ENCODE results near the gene NPHP1.

NPHP1 gene

DNA sequence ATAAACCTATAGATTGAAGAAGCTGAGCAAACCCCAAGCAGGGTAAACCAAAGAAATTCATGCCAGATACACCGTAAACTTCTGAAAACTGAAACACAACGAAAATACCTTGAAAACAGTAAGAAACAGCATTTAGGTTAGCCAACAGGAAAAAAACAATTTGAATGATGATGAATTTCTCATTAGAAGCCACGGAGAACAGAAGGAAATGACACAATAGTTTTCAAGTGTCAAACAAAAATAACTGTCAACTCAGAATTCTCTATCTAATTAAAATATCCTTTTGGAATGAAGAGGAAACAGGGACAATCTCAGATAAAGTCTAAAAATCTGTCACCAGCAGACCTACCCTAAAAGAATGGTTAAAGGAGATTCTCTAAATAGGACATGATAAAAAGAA, 51.9 kb downstream of the NPHP1 start:
- TF ChIP-seq, protein P1, sequence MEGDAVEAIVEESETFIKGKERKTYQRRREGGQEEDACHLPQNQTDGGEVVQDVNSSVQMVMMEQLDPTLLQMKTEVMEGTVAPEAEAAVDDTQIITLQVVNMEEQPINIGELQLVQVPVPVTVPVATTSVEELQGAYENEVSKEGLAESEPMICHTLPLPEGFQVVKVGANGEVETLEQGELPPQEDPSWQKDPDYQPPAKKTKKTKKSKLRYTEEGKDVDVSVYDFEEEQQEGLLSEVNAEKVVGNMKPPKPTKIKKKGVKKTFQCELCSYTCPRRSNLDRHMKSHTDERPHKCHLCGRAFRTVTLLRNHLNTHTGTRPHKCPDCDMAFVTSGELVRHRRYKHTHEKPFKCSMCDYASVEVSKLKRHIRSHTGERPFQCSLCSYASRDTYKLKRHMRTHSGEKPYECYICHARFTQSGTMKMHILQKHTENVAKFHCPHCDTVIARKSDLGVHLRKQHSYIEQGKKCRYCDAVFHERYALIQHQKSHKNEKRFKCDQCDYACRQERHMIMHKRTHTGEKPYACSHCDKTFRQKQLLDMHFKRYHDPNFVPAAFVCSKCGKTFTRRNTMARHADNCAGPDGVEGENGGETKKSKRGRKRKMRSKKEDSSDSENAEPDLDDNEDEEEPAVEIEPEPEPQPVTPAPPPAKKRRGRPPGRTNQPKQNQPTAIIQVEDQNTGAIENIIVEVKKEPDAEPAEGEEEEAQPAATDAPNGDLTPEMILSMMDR (IDR thresholded peaks at IDR 0.05), result no peak

DNA sequence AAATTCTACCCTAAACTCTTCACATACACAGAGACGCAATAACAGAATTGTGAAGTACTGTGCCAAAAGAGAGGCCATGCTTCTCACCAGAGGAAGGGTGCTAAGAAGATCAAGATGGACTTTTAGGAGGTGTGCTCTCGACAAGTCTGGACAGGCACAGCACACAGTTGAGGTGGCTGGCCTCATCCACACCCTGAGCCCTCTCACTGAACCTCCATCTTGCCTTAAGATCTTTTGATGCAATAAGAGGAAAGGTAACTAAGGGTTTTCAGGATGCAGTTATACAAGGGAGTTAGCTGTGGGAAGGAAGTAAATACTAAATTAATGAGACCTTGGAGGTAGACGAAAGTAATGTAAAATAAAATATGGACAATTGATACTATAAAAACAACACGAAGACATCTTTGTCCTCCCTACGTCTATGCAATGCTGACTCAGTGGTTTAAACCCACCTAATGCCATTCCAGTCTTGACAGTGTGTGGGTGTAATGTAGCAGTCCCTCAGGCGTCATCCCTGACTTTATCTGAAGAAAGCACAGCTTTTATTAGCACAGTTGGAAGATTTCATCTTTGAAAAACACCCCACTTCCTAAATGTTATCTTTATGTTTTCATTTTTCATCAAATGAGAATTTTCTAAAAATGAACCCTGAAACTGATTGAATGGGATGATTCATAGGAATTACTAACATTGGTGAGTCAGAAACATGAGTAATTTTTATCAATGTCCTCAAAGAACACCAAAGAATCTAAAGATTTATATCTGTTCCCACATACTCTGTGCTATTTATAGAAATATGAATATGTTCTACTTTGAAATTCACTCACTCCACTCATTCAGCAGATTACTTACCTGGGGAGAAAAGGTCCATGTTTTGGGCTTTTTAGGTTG, 55.2 kb downstream of the NPHP1 start:
- TF ChIP-seq, protein P1 (IDR thresholded peaks at IDR 0.05), result no peak

DNA sequence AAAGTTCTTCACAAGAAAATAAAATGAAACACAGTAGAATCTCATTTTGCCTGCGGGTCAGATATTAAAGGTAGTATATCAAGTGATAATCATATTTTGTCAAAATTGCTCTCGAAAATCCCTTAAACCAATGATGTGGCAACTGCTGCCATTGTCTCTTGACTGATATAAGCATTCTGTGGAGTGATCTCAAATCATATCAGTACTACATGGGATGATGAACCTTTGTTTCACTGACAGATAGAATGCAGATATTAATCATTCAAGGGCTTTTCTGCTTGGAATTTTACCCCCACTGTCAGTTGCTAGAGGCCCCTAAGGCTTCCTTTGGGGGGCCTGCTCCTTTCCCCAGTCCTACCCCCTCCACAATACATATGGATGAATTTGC, 57.9 kb downstream of the NPHP1 start:
- TF ChIP-seq, protein P1 (IDR thresholded peaks at IDR 0.05), result no peak

DNA sequence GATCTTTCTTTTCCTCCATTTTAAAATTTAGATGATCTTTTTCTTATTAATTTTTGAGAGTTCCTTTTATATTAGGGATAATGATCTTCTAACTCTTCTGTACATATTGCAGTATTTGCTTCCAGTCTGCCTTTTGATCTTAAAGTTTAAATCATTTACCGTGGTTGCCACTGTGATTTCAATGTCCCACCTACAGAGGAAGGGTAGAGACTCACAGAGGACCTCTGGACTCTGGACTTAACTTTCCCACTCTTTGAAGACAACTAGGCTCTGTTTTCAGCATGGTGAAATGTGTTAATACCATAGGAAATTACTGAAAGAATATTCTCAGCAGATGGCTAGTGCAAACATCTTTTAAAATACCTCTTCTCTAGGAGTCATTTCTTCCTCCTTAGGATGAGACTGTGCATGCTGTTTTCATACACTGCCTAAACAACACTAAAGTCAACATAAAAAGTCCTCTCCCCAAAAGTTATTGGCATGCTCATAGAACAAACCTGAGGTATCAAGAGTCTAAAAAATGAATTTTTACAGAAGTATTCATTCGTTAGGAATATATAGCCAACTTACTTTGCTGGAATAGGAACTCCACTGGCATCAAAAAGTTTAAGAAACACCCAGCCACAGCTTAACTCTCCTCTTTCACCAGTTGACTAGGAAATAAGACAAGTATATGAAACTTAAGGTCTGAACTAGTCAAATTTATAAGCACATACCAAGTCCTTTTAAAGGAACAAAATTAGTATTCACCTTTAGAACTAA, 58.4 kb downstream of the NPHP1 start:
- TF ChIP-seq, protein P1 (IDR thresholded peaks at IDR 0.05), result no peak

DNA sequence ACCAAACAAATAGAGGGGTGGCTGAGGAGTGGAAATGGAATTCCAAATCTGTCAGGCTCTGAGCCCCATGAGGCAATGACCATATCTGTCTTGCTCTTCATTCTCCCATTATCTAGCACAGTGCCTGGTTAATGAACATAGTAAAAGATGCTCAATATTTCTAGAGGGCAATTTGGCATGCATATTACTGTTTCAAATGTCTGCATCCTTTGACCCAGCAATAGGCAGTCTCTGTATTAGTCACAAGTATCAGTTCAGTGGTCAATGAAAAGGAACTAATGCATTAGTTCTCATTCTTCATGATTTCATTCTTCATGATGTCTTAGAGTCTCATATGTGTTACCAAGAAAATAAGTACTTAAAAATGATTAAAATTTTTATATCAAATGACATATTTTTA, 60.8 kb downstream of the NPHP1 start:
- TF ChIP-seq, protein P1 (IDR thresholded peaks at IDR 0.05), result no peak

DNA sequence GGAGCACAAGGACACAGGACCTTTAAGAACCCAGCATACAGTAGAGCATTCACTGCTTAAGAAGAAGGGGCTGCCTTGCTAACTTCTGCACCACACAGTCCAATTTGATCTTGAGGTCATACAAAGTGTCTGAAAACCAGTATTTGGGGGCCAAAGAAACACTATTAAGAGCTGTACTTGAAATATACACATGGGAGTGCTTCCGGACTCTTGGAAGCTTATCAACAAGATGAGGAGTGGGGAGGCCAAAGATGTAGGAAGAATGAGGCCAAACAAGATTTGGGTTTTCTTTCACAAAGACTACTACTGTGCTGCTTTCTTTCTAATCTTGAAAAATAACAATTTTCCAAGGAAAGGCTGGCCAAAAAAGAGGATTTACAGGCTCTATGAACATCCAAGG, 64.4 kb downstream of the NPHP1 start:
- TF ChIP-seq, protein P1 (IDR thresholded peaks at IDR 0.05), result no peak

DNA sequence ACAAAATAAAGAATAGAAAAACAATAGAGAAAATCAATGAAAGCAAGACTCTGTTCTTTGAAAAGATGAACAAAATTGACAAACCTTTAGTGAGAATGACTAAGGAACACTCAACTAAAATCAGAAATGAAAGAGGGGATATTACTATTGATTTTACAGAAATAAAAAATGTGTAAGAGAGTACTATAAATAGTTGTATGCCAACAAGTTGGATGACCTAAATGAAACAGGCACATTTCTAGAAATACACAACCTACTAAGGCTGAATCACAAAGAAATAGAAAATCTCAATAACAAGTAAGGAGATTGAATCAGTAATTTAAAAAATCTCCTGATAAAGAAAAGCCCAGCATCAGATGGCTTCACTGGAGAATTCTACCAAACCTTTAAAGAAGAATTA, 70.8 kb downstream of the NPHP1 start:
- TF ChIP-seq, protein P1 (IDR thresholded peaks at IDR 0.05), result no peak
